Karpas-422 (cell line): ENCODE measurements around the gene MCC. TPM values are rescaled to one million over a fixed set of nuclear protein-coding genes. Genes with fewer than 3 reads are reported as not detected.

Source experiments
- small RNA-seq: library from RNA; depleted of rRNA; stranded (forward); fragments of <200 nt; gene quantifications from one replicate; pipeline ENCODE3, GENCODE V24; 2014
- total RNA-seq: library from RNA; depleted of rRNA; stranded (reverse); fragments of >200 nt; shearing (Covaris generic); gene quantifications from 2 replicates; pipeline ENCODE4 v1.2.3, GENCODE V29; 2014; ENCODE audit warnings: low replicate concordance; rRNA removed

MCC gene
- total RNA-seq, 1 experiment from 2014 or later: 5.5 TPM

Small RNA genes within 50 kb of the gene (small RNA-seq; reads per million reads assigned to genes)
- gene RNU4ATAC13P: not detected

Other genes starting within 250 kb of the MCC start
- not detected in 2 replicates for gene TSSK1B, start 53.5 kb downstream of the MCC start, total RNA-seq
- gene YTHDC2, start 25.2 kb upstream of the MCC start, total RNA-seq: 53.4 and 63.8 TPM in 2 replicates